Effector memory CD8-positive, alpha-beta T cell (primary cell): Measurements from ENCODE around the gene DYDC2.
"Not testable (repeated sequence)": the region's sequence is repeated elsewhere in the genome, so short reads cannot be mapped to it uniquely, and the experiment has no call there.

Source experiments
- ATAC-seq: fragments of 150-1000 bp; cut with Tn5 transposase; replicated peaks from 2 replicates; pipeline ENCODE4 v1.10.0; 2021; ENCODE audit warnings: mild to moderate bottlenecking, moderate library complexity
- DNase-seq, 3 experiments: peaks; one replicate each; pipeline ENCODE4 v3.0.0; 2021
- H3K27ac Mint-ChIP-seq, 2 donors: one replicate each; pipeline ENCODE4 v1.8.0; 2022; ENCODE audit warnings: mild to moderate bottlenecking in 2 of 2, mixed read lengths in 2 of 2, moderate library complexity in 2 of 2
- H3K27me3 Mint-ChIP-seq, 2 donors: one replicate each; pipeline ENCODE4 v1.8.0; 2022; ENCODE audit warnings: mixed read lengths in 2 of 2
- H3K36me3 Mint-ChIP-seq: one replicate; pipeline ENCODE4 v1.8.0; 2022; ENCODE audit warnings: mild to moderate bottlenecking, moderate library complexity, mixed read lengths; ENCODE audit not compliant: insufficient read depth
- H3K4me1 Mint-ChIP-seq, 2 donors: one replicate each; pipeline ENCODE4 v1.8.0; 2022; ENCODE audit warnings: low read depth in 2 of 2, mixed read lengths in 2 of 2
- H3K4me3 Mint-ChIP-seq, 2 donors: one replicate each; pipeline ENCODE4 v1.8.0; 2022; ENCODE audit warnings: mild to moderate bottlenecking in 2 of 2, mixed read lengths in 2 of 2, moderate library complexity in 2 of 2
- H3K9me3 Mint-ChIP-seq, 2 donors: one replicate each; pipeline ENCODE4 v1.8.0; 2022; ENCODE audit warnings: mixed read lengths in 2 of 2

Gene DYDC2

DNA sequence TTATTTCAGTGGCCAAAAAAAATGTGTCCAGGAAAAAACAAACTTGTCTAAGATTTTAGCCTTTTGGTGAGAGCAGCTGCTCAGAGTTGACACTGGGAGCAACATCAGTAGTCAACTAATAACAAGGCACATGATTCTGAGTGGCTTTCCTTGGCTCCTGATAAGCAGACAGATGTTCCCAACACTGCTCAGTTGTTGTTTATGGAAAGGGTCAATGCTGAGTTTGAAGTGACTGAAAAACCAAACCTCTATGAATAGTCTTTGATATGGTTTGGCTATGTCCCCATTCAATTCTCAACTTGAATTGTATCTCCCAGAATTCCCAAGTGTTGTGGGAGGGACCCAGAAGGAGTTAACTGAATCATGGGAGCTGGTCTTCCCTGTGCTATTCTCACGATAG, 12.3 kb upstream of the DYDC2 start:
- Mint-ChIP-seq H3K9me3 (no peaks in the 10 kb centered on the region), H3K27me3 (peaks cover 15 to 17% of the 10 kb centered on the region in 2 donors), H3K27ac (no peak overlapping the region), H3K36me3 (no peaks in the 10 kb centered on the region), H3K4me3 (no peak overlapping the region), H3K4me1 (no peaks in the 10 kb centered on the region)
- ATAC-seq (no peak), DNase-seq (no peak)

DNA sequence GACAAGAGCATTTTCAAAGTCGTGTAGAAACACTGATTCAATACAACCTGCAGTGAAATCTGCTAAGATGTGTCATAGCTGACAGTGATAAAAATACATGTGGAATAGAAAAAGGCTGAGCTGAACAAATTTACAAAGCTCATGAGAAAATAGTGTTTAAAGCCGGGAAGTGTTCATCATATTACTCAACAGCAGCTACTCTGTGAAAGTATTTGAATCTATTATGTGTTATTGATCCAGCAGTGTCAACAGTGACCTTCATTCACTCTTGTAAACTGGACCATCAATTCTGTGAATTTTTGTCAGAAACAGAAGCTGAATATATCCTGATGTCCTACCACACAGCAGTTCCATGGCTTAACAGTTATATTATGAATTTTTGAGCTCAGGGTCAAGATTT, 11.7 kb upstream of the DYDC2 start:
- Mint-ChIP-seq H3K27me3 (peaks cover 16 to 17% of the 10 kb centered on the region in 2 donors), H3K36me3 (no peaks in the 10 kb centered on the region)
- ATAC-seq = no peak

DNA sequence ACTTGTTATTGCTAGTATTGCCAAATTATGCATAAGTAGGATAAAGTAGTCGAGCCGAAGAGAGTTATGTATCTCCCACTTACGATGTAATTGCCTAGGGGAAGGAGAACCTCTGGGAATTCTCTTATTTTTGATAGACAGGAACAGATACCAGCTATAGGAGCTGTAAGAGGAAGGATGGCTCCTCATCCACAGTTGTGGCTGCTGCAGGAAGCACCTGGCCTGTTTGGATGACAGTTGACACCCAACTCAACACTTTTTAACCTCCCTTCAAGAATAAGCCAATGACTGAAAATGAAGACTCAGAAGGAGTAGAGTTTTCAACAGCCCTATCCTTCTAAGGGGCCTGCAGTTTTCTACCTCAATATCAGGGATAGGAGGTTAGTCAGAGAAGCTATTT, 6.3 kb upstream of the DYDC2 start:
- Mint-ChIP-seq H3K36me3 (no peaks in the 10 kb centered on the region), H3K4me3 (no peak overlapping the region), H3K27ac (no peak overlapping the region), H3K9me3 (no peaks in the 10 kb centered on the region), H3K27me3 (peaks cover 51 to 65% of the 10 kb centered on the region in 2 donors), H3K4me1 (no peaks in the 10 kb centered on the region)
- ATAC-seq (no peak), DNase-seq (no peak)

More for the DNA sequence above, 11.7 kb upstream of the DYDC2 start:
- Mint-ChIP-seq H3K4me1 (no peaks in the 10 kb centered on the region), H3K9me3 (no peaks in the 10 kb centered on the region), H3K4me3 (no peak overlapping the region), H3K27ac (no peak overlapping the region)
- no peak for DNase-seq

DNA sequence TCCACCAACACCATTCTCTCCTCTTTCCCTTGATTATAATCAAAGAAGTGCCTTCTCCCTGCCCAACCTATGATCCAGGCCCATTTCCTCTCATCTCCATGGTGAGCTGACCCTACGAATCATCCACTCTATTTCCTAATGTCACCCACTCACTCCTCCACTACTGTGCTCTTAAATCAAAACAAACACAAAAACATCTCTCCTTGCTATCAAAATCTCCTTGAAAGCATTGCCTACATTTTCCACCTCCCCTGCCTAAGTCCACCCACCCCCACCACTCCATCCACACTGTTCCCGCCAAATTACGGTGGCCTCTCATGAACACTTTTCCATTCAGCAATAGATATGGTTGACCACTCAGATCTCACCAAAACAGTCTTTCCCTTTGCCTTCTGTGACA, 5.4 kb upstream of the DYDC2 start:
- DNase-seq (no peak), ATAC-seq (no peak)
- peaks cover 61 to 75% of the 10 kb centered on the region in 2 donors for H3K27me3 Mint-ChIP-seq
- no peaks in the 10 kb centered on the region for H3K36me3 Mint-ChIP-seq
- H3K4me1 Mint-ChIP-seq = no peaks in the 10 kb centered on the region
- no peak overlapping the region for H3K4me3 Mint-ChIP-seq
- H3K27ac Mint-ChIP-seq = no peak overlapping the region
- H3K9me3 Mint-ChIP-seq = no peaks in the 10 kb centered on the region

DNA sequence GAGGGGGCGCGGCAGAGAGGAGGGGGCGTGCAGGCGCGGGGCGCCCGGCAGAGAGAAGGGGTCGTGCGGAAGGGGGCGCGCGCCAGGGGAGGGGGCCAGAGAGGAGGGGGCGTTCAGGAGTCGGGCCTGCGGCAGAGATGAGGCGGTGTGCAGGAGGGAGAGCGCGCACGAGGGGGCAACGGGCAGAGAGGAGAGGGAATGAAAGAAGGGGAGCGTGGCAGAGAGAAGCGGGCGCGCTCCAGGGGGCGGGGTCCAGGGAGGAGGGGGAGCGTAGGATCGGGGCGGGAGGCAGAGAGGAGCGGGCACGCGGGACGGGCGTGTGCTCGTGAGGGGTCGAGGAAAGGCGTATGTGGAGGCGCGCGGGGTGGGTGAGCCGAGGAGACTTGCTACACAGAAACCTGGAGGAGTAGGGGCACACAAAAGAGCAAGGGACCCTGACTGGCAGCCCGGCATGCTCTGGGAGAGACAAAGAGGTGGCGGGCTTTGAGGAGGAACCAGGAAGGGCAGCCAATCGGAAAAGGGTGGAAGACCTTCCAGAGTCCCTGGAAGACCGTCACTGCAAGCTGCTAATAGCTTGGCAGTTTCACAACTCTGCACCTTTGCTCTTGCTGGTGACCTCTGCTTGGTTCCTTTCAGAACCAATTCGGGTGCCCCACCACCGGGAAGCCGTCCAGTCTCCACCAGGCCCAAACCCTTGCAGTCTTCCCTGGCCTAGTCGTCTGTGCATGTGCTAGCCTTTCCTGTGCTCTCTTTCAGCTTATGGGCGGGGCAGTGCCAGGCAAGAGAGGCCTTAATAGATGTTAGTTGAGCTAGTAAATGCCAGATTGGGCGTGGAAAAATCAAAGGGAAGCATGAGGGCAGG, 639 bp downstream of the DYDC2 start:
- DNase-seq = no peak
- H3K36me3 Mint-ChIP-seq = no peaks in the 10 kb centered on the region
- peaks cover 0 to 5% of the 10 kb centered on the region in 2 donors for H3K4me1 Mint-ChIP-seq
- peak overlapping the region; percentile 6 to 70 for H3K4me3 Mint-ChIP-seq
- H3K27me3 Mint-ChIP-seq = peaks cover 55 to 76% of the 10 kb centered on the region in 2 donors
- ATAC-seq = no peak
- no peak overlapping the region for H3K27ac Mint-ChIP-seq
- no peaks in the 10 kb centered on the region for H3K9me3 Mint-ChIP-seq

DNA sequence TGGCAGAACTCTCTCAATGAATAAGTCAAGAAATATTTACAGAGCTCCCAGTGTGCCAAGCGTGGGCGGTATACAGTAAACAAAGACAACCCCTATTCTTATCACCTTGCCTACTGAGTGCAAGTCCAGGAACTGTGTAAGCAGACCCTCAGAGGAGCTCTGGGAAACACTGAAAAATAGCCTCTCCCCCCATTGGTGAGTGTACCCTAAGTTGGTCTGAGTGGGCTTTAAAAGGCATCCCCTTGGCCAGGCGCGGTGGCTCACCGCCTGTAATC, 1.2 kb downstream of the DYDC2 start:
- Mint-ChIP-seq H3K9me3 (no peaks in the 10 kb centered on the region), H3K27me3 (peaks cover 49 to 71% of the 10 kb centered on the region in 2 donors), H3K27ac (no peak overlapping the region), H3K4me3 (peak overlapping the region in 1 of 2 donors; percentile 70), H3K36me3 (no peaks in the 10 kb centered on the region), H3K4me1 (peaks cover 0 to 5% of the 10 kb centered on the region in 2 donors)
- DNase-seq (no peak), ATAC-seq (no peak)

DNA sequence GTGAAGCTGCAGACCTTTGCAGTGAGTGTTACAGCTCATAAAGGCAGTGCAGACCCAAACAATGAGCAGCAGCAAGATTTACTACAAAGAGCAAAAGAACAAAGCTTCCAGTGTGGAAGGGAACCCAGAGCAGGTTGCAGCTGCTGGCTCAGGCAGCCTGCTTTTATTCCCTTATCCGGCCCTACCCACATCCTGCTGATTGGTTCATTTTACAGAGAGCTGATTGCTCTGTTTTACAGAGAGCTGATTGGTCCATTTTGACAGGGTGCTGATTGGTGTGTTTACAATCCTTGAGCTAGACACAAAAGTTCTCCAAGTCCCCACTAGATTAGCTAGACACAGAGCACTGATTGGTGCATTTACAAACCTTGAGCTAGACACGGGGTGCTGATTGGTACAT, 2.3 kb downstream of the DYDC2 start:
- not testable (repeated sequence) for ATAC-seq, H3K4me3 Mint-ChIP-seq, H3K4me1 Mint-ChIP-seq, DNase-seq, H3K9me3 Mint-ChIP-seq, H3K27ac Mint-ChIP-seq, H3K36me3 Mint-ChIP-seq
- peaks cover 43 to 60% of the 10 kb centered on the region in 2 donors for H3K27me3 Mint-ChIP-seq

DNA sequence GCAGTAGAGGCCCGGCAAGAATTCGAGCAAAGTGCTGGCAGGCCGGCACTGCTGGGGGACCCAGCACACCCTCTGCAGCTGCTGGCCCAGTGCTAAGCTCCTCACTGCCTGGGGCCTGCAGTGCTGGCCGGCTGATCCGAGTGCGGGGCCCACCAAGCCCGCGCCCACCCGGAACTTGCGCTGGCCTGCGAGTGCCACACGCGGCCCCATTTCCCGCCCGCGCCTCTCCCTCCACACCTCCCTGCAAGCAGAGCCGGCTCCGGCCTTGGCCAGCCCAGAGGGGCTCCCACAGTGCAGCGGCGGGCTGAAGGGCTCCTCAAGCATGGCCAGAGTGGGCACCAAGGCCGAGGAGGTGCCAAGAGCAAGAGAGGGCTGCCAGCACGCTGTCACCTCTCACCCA, 3.1 kb downstream of the DYDC2 start:
- DNase-seq (no peak), ATAC-seq (no peak)
- H3K27me3 Mint-ChIP-seq = peaks cover 44 to 53% of the 10 kb centered on the region in 2 donors
- H3K36me3 Mint-ChIP-seq = no peaks in the 10 kb centered on the region
- no peak overlapping the region for H3K27ac Mint-ChIP-seq
- peaks cover 0 to 5% of the 10 kb centered on the region in 2 donors for H3K4me1 Mint-ChIP-seq
- no peaks in the 10 kb centered on the region for H3K9me3 Mint-ChIP-seq
- H3K4me3 Mint-ChIP-seq = no peak overlapping the region

DNA sequence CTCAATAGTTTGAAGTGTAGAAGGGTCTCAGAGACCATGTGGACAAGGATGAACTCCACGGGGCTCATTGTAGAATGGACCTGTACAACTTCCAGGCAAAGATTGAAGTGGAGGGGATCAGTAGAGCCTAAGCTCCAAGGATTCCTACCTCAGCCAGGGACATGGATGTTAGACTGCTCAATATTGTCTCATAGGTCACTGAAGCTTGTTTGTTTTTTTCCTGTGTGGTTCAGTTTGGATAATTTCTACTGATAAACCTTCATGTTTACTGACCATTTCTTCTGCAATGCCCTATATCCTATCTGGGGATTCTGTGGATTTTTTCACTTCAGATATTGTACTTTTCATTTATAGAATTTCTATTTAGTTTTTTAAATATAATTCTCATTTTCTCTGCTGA, 8.9 kb downstream of the DYDC2 start:
- DNase-seq (no peak), ATAC-seq (no peak)
- H3K27me3 Mint-ChIP-seq = peaks cover 36 to 37% of the 10 kb centered on the region in 2 donors
- peaks cover 5 to 15% of the 10 kb centered on the region in 2 donors for H3K9me3 Mint-ChIP-seq
- no peaks in the 10 kb centered on the region for H3K4me1 Mint-ChIP-seq
- H3K27ac Mint-ChIP-seq = no peak overlapping the region
- no peak overlapping the region for H3K4me3 Mint-ChIP-seq
- H3K36me3 Mint-ChIP-seq = no peaks in the 10 kb centered on the region

DNA sequence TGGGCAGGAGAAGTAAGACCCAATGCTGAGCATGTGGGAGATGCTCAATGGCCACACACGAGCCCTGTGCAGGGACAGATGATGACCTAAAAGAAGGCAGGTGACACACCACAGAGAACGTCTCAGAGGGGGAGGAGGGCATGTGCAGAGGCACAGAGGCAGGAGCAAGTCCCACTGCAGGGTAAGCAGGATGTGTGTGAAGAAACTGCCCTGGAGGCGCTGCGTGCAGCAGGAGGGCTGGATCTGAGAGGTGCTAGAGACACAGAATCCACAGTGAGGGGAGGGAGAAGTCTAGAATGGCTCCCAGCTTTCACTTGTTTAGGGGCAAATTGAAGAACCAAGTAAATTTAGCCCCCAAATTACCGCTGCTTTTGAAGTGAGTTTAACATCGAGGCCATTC, 14.9 kb downstream of the DYDC2 start:
- H3K4me3 Mint-ChIP-seq = no peak overlapping the region
- H3K27me3 Mint-ChIP-seq = peaks cover 32 to 36% of the 10 kb centered on the region in 2 donors
- ATAC-seq (no peak), DNase-seq (no peak)
- H3K36me3 Mint-ChIP-seq = no peaks in the 10 kb centered on the region
- peaks cover 2 to 15% of the 10 kb centered on the region in 2 donors for H3K9me3 Mint-ChIP-seq
- no peak overlapping the region for H3K27ac Mint-ChIP-seq
- no peaks in the 10 kb centered on the region for H3K4me1 Mint-ChIP-seq

DNA sequence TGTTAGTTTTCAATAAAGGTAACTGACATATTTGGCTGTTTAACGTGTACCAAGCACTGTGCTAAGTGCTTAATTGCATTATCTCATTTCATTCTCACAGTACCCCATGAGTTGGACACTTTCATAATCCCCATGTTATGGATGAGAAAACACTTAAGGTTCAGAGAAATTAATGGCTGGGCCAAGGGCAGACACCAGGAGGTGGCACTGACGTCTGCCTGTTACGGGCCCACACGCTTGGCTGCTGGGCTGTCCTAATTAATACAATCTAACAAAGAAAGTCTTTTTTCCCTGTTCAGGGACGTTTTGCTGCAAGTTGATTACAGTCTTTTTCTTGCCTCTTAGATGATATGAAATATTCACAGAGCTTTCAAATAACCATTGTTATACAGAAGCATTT, 16.1 kb downstream of the DYDC2 start:
- Mint-ChIP-seq H3K27ac (no peak overlapping the region), H3K27me3 (peaks cover 24 to 25% of the 10 kb centered on the region in 2 donors), H3K4me1 (no peaks in the 10 kb centered on the region), H3K4me3 (no peak overlapping the region), H3K9me3 (peaks cover 2 to 5% of the 10 kb centered on the region in 2 donors), H3K36me3 (no peaks in the 10 kb centered on the region)
- no peak for DNase-seq
- no peak for ATAC-seq

DNA sequence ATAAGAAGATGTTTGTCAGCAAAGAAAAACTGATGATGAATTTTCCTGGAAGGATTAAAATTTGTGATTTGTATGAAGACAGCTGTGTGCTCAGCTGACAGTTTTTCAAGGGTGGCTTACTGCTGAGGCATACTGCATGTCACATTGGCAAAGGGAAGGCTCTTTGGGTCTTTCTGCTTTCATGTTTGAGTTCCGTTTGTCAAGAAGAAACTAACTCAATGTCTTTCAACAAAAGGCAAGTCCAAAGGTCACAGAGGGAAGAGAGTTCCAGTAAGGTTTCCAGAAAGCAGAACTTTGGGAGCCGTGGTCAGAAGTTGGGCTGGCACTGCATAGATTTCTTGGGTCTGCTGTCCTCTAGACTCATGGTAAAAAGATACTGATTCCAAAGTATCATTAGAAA, 16.9 kb downstream of the DYDC2 start:
- H3K9me3 Mint-ChIP-seq = no peaks in the 10 kb centered on the region
- no peaks in the 10 kb centered on the region for H3K36me3 Mint-ChIP-seq
- no peak overlapping the region for H3K4me3 Mint-ChIP-seq
- H3K4me1 Mint-ChIP-seq = peaks cover 3 to 4% of the 10 kb centered on the region in 2 donors
- no peak for ATAC-seq
- DNase-seq = no peak
- no peak overlapping the region for H3K27ac Mint-ChIP-seq
- H3K27me3 Mint-ChIP-seq = peaks cover 21 to 24% of the 10 kb centered on the region in 2 donors

DNA sequence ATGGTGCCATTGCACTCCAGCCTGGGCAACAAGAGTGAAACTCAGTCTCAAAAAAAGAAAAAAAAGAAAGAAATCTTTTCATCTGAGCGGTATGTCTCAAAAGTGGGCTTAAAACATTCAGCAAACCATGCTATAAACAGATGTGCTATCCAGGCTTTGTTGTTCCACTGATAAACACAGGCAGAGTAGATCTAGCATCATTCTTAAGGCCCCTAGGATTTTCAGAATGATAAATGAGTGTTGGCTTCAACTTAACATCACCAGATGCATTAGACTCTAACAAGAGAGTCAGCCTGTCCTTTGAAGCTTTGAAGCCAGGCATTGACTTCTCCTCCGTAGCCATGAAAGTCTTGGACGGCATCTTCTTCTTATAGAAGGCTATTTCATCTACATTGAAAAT, 23.1 kb downstream of the DYDC2 start:
- Mint-ChIP-seq H3K36me3 (peaks cover 3% of the 10 kb centered on the region), H3K27ac (no peak overlapping the region), H3K4me3 (no peak overlapping the region), H3K4me1 (peaks cover 6 to 7% of the 10 kb centered on the region in 2 donors), H3K9me3 (no peaks in the 10 kb centered on the region), H3K27me3 (peaks cover 11 to 19% of the 10 kb centered on the region in 2 donors)
- no peak for DNase-seq
- no peak for ATAC-seq

DNA sequence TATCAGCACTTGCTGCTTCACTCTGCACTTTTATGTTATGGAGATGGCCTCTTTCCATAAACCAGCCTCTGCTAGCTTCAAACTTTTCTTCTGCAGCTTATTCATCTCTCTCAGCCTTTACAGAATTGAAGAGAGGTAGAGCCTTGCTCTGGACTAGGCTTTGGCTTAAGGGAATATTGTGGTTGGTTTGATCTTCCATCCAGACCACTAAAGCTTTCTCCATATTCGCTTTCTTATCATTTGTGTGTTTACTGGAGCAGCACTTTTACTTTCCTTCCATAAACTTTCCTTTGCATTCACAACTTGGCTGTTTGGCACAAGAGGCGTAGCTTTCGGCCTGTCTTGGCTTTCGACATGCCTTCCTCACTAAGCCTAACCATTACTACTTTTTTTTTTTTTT, 23.6 kb downstream of the DYDC2 start:
- no peak for ATAC-seq
- no peak for DNase-seq
- Mint-ChIP-seq H3K4me3 (no peak overlapping the region), H3K4me1 (peaks cover 6 to 7% of the 10 kb centered on the region in 2 donors), H3K27ac (no peak overlapping the region), H3K27me3 (peaks cover 11 to 19% of the 10 kb centered on the region in 2 donors), H3K9me3 (no peaks in the 10 kb centered on the region), H3K36me3 (peaks cover 3% of the 10 kb centered on the region)
